Measurements from ENCODE around the gene NUDCD2. TPM values are rescaled to one million over a fixed set of nuclear protein-coding genes. Genes with fewer than 3 reads are reported as not detected.

Gene NUDCD2
- 4.2 and 5.1 TPM in 2 replicates for total RNA-seq

GRCh38 chr5:163459819-163460561 lies at the start of gene NUDCD2:
NUDCD2 (minus strand) TSS chr5:163460102; CDS start chr5:163460050, 52 bp downstream.

DNA sequence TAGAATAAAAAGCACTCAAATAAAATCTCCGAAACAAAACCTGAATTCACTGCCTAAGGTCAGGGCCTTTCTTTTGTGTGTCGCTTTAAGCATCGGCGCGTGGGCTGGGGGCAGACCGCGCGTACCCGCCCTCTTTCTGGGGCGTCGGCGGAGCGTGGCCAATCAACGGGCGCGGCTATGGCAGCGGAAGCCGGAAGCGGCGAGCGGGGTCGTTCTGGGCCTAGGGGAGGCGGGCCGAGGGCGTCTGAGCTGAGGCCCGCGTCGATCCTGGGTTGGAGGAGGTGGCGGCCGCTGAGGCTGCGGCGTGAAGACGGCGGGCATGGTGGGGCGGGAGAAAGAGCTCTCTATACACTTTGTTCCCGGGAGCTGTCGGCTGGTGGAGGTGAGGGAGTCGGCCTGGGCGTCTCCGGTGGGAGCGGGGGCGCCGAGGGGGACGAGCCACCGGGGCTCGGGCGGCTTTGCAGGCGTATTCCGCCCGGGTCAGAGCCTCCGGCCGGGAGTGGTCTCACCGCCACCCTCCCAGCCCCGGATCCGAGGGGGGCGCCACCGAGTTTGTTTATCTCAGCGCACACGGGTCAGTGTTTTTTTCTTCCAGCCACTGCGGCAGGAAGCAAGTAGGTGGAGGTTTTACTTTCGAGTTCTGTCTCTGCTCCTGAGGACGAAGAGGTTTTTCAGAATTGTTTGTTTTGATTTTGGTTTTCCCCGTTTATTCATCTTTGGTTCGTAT lies 45.6 kb upstream of the NUDCD2 start, which contains the start of gene MAT2B:
Gene MAT2B (plus strand): TSS at position 252 of the 727 bp plus-strand sequence. CDS start 68 bp downstream, at position 320.

GRCh38 chr5:163460562-163461171 lies 765 bp upstream of the NUDCD2 start, which contains the start of gene HMMR:
HMMR (plus strand) TSS chr5:163460632; CDS start chr5:163460693, 61 bp downstream.

GRCh38 chr5:163437309-163438182 lies 22.4 kb downstream of the NUDCD2 start, which contains the start of gene CCNG1:
CCNG1 (plus strand) TSS chr5:163437595; CDS start chr5:163439257, 1,662 bp downstream.

Other genes starting within 250 kb of the NUDCD2 start
- gene CCNG1, start 22.5 kb downstream of the NUDCD2 start, total RNA-seq: 207 and 481 TPM in 2 replicates
- 11.8 and 79.9 TPM in 2 replicates for gene HMMR, start 530 bp upstream of the NUDCD2 start, total RNA-seq
- gene MAT2B, start 45.5 kb upstream of the NUDCD2 start, total RNA-seq: 59.2 and 96.0 TPM in 2 replicates

Data from regular cardiac myocyte (primary cell).